ENCODE data around the gene ANGPTL2. TPM values are rescaled to one million over a fixed set of nuclear protein-coding genes. Genes with fewer than 3 reads are reported as not detected.
A peak's percentile ranks its signal among the peaks of the same experiment; 100 is the strongest.

Gene ANGPTL2
- total RNA-seq, 5 donors from 2014 or later (not counting 1 experiment from before 2014, with no cell fraction given): 0.10 to 0.82 (median 0.13) TPM; not detected in 2

DNA sequence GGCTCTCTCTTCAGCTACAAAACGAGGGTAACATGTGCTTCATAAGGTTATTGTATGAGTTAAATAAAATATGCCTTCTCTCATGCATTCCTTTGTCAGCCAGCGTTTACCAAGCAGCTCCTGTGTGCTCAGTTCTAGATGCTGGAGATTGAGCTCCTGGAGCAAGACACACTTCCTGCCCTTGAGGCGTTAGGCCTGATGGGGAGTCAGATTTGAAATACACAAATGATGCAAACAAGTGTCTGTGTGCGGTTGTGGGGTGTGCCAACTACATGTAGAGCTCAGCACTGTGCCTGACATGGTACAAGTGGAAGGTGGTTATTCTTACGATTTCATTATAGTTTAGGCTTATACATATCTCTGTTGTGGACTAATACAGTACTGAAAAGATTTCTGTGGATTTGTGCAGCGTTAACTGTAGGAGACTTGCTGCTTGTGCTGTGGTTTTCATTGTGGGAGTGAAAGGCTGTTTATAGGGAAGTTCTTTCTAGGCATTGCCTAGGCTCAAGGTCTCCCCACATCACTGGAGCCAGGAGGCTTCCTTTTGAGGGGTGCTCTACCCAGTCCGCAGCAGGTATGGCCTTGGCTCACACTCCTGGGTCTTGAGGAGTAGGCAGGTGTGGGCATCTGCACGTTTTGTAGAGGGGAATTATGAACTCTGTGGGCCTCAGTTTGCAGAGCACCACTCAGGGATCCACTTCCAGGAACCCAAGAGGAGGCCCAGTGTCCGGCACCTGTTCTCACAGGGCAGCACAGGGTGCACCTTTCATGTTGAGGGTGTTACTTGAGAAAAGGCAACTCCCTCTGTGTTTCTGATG is 39.8 kb upstream of the ANGPTL2 start:
- Mint-ChIP-seq H3K4me3 (no peak overlapping the region), H3K27me3 (no peaks in the 10 kb centered on the region), H3K4me1 (peaks cover 7 to 24% (median 20%) of the 10 kb centered on the region in 3 donors), H3K36me3 (peaks cover 4% of the 10 kb centered on the region), H3K27ac (peak overlapping the region in 1 of 2 donors; percentile 40), H3K9me3 (no peaks in the 10 kb centered on the region)
- ChIA-PET CTCF (no interaction called here), POLR2A (interaction anchor here in 1 of 2 donors (0.7 kb wide), 1 partner anchor 19 kb away, joined by 3 read pairs; no protein-coding TSS in a partner anchor)
- Histone ChIP-seq H3K36me3 (ENCODE audit: control insufficient read depth in 2 of 2, extremely low read depth in 1 of 2, insufficient read depth in 1 of 2, low read length in 1 of 2) (no peaks in the 10 kb centered on the region), H3K4me1 (ENCODE audit: control insufficient read depth in 1 of 2, extremely low read depth in 1 of 2, insufficient read depth in 2 of 2, low read length in 2 of 2) (no peaks in the 10 kb centered on the region), H3K4me3 (ENCODE audit: control insufficient read depth in 1 of 2, extremely low read depth in 1 of 2, low read length in 1 of 2) (no peak overlapping the region), H3K27me3 (replicated peaks in 1 of 2; ENCODE audit: control insufficient read depth in 2 of 2, extremely low read depth in 1 of 2, insufficient read depth in 2 of 2, low read length in 1 of 2) (no peaks in the 10 kb centered on the region), H3K9me3 (no peaks in the 10 kb centered on the region), H3K27ac (ENCODE audit: low read length) (no peak overlapping the region)
- DNase-seq: no peak
- ATAC-seq (replicated peaks in 1 of 4): peak in 3 of 4 experiments; percentile 48 to 66 (median 61)
- WGBS (ENCODE audit: insufficient coverage): 78% methylated on average over 7 of the region's 9 CpGs

- 93% methylated on average over 3 of the region's 9 CpGs for WGBS (ENCODE audit: insufficient coverage)
Measured at GRCh38 chr9:127161081-127161624, 38.7 kb upstream of the ANGPTL2 start.

DNA sequence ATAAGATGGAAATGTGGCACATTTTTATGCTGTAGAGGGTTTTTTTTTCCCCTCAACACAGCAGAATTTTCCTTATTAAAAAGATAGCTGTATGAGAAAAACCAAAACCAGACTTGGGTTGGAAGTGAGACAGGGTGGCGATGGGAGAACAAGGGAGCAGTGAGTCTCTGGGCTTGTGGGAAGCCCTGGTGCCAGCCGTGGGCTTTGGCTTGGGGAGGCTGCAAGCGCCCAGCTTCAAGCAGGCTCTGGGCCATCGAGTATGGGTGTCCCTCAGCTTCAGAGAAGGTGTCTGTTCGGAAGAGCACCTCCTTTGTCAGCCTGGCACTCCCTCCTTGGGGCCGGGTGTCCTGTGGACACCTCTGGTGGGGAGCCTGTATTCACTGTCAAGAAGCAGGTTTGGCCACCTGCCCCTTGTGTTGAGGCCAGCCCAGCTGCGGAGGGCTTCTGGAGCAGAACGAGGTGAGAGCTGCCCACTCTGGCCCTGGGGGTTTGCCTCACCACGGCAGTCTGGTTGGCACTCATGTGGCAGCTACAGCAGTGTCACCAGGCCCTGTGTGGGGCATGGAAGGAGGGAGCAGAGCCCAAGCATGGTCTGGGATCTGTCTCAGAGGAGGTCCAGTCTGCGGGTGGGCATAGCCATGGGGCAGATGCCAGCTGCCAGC is 37.6 kb upstream of the ANGPTL2 start:
- 82% methylated on average over 9 of the region's 10 CpGs for WGBS (ENCODE audit: insufficient coverage)
- Mint-ChIP-seq H3K9me3 (no peaks in the 10 kb centered on the region), H3K4me3 (no peak overlapping the region), H3K27me3 (no peaks in the 10 kb centered on the region), H3K27ac (no peak overlapping the region), H3K36me3 (no peaks in the 10 kb centered on the region), H3K4me1 (peaks cover 8 to 26% (median 21%) of the 10 kb centered on the region in 3 donors)
- Histone ChIP-seq H3K27me3 (replicated peaks in 1 of 2; ENCODE audit: control insufficient read depth in 2 of 2, extremely low read depth in 1 of 2, insufficient read depth in 2 of 2, low read length in 1 of 2) (no peaks in the 10 kb centered on the region), H3K9me3 (no peaks in the 10 kb centered on the region), H3K4me3 (ENCODE audit: control insufficient read depth in 1 of 2, extremely low read depth in 1 of 2, low read length in 1 of 2) (no peak overlapping the region), H3K27ac (ENCODE audit: low read length) (no peak overlapping the region), H3K4me1 (ENCODE audit: control insufficient read depth in 1 of 2, extremely low read depth in 1 of 2, insufficient read depth in 2 of 2, low read length in 2 of 2) (peaks cover 0 to 4% of the 10 kb centered on the region in 2 experiments), H3K36me3 (ENCODE audit: control insufficient read depth in 2 of 2, extremely low read depth in 1 of 2, insufficient read depth in 1 of 2, low read length in 1 of 2) (no peaks in the 10 kb centered on the region)
- no peak for ATAC-seq (replicated peaks in 1 of 4)
- ChIA-PET CTCF (no interaction called here), POLR2A (no interaction called here)
- no peak for DNase-seq

More at GRCh38 chr9:127161081-127161624, 38.7 kb upstream of the ANGPTL2 start:
- H3K36me3 Mint-ChIP-seq: no peaks in the 10 kb centered on the region
- POLR2A ChIA-PET: no interaction called here
- H3K27me3 ChIP-seq (replicated peaks in 1 of 2; ENCODE audit: control insufficient read depth in 2 of 2, extremely low read depth in 1 of 2, insufficient read depth in 2 of 2, low read length in 1 of 2): no peaks in the 10 kb centered on the region
- CTCF ChIA-PET: interaction anchor here in 1 of 2 donors (0.5 kb wide), 1 partner anchor 399 kb away, joined by 5 read pairs; no protein-coding TSS in a partner anchor
- no peak overlapping the region for H3K4me3 Mint-ChIP-seq
- ATAC-seq (replicated peaks in 1 of 4) (no peak), DNase-seq (no peak)
- no peaks in the 10 kb centered on the region for H3K9me3 Mint-ChIP-seq
- H3K4me3 ChIP-seq (ENCODE audit: control insufficient read depth in 1 of 2, extremely low read depth in 1 of 2, low read length in 1 of 2): no peak overlapping the region
- peaks cover 7 to 21% (median 20%) of the 10 kb centered on the region in 3 donors for H3K4me1 Mint-ChIP-seq
- H3K27ac Mint-ChIP-seq: no peak overlapping the region
- no peaks in the 10 kb centered on the region for H3K36me3 ChIP-seq (ENCODE audit: control insufficient read depth in 2 of 2, extremely low read depth in 1 of 2, insufficient read depth in 1 of 2, low read length in 1 of 2)
- H3K27ac ChIP-seq (ENCODE audit: low read length): no peak overlapping the region
- H3K4me1 ChIP-seq (ENCODE audit: control insufficient read depth in 1 of 2, extremely low read depth in 1 of 2, insufficient read depth in 2 of 2, low read length in 2 of 2): no peaks in the 10 kb centered on the region
- H3K27me3 Mint-ChIP-seq: no peaks in the 10 kb centered on the region
- no peaks in the 10 kb centered on the region for H3K9me3 ChIP-seq

GRCh38 chr9:127159325-127159801 is 36.9 kb upstream of the ANGPTL2 start:
- no peak overlapping the region for H3K4me3 Mint-ChIP-seq
- H3K27ac Mint-ChIP-seq: no peak overlapping the region
- Histone ChIP-seq H3K4me1 (ENCODE audit: control insufficient read depth in 1 of 2, extremely low read depth in 1 of 2, insufficient read depth in 2 of 2, low read length in 2 of 2) (peaks cover 0 to 9% of the 10 kb centered on the region in 2 experiments), H3K27ac (ENCODE audit: low read length) (no peak overlapping the region), H3K36me3 (ENCODE audit: control insufficient read depth in 2 of 2, extremely low read depth in 1 of 2, insufficient read depth in 1 of 2, low read length in 1 of 2) (no peaks in the 10 kb centered on the region), H3K27me3 (replicated peaks in 1 of 2; ENCODE audit: control insufficient read depth in 2 of 2, extremely low read depth in 1 of 2, insufficient read depth in 2 of 2, low read length in 1 of 2) (no peaks in the 10 kb centered on the region), H3K9me3 (no peaks in the 10 kb centered on the region), H3K4me3 (ENCODE audit: control insufficient read depth in 1 of 2, extremely low read depth in 1 of 2, low read length in 1 of 2) (no peak overlapping the region)
- ChIA-PET CTCF (no interaction called here), POLR2A (no interaction called here)
- ATAC-seq (replicated peaks in 1 of 4) (no peak), DNase-seq (no peak)
- 80% methylated on average over 1 of the region's 5 CpGs for WGBS (ENCODE audit: insufficient coverage)
- no peaks in the 10 kb centered on the region for H3K9me3 Mint-ChIP-seq
- peaks cover 13 to 33% (median 29%) of the 10 kb centered on the region in 3 donors for H3K4me1 Mint-ChIP-seq
- no peaks in the 10 kb centered on the region for H3K27me3 Mint-ChIP-seq
- no peaks in the 10 kb centered on the region for H3K36me3 Mint-ChIP-seq

- WGBS (ENCODE audit: insufficient coverage): 61% methylated on average over 3 of the region's 4 CpGs
- Histone ChIP-seq H3K4me1 (ENCODE audit: control insufficient read depth in 1 of 2, extremely low read depth in 1 of 2, insufficient read depth in 2 of 2, low read length in 2 of 2) (peaks cover 0 to 9% of the 10 kb centered on the region in 2 experiments), H3K9me3 (no peaks in the 10 kb centered on the region), H3K4me3 (ENCODE audit: control insufficient read depth in 1 of 2, extremely low read depth in 1 of 2, low read length in 1 of 2) (no peak overlapping the region), H3K36me3 (ENCODE audit: control insufficient read depth in 2 of 2, extremely low read depth in 1 of 2, insufficient read depth in 1 of 2, low read length in 1 of 2) (no peaks in the 10 kb centered on the region), H3K27ac (ENCODE audit: low read length) (no peak overlapping the region), H3K27me3 (replicated peaks in 1 of 2; ENCODE audit: control insufficient read depth in 2 of 2, extremely low read depth in 1 of 2, insufficient read depth in 2 of 2, low read length in 1 of 2) (peaks cover 0 to 4% of the 10 kb centered on the region in 2 experiments)
- H3K4me3 Mint-ChIP-seq: no peak overlapping the region
- H3K27ac Mint-ChIP-seq: no peak overlapping the region
- no peak for DNase-seq
- H3K36me3 Mint-ChIP-seq: no peaks in the 10 kb centered on the region
- ChIA-PET CTCF (no interaction called here), POLR2A (no interaction called here)
- H3K27me3 Mint-ChIP-seq: no peaks in the 10 kb centered on the region
- H3K4me1 Mint-ChIP-seq: peaks cover 13 to 35% (median 31%) of the 10 kb centered on the region in 3 donors
- no peaks in the 10 kb centered on the region for H3K9me3 Mint-ChIP-seq
- no peak for ATAC-seq (replicated peaks in 1 of 4)
Measured at GRCh38 chr9:127158786-127159324, 36.4 kb upstream of the ANGPTL2 start.

DNA sequence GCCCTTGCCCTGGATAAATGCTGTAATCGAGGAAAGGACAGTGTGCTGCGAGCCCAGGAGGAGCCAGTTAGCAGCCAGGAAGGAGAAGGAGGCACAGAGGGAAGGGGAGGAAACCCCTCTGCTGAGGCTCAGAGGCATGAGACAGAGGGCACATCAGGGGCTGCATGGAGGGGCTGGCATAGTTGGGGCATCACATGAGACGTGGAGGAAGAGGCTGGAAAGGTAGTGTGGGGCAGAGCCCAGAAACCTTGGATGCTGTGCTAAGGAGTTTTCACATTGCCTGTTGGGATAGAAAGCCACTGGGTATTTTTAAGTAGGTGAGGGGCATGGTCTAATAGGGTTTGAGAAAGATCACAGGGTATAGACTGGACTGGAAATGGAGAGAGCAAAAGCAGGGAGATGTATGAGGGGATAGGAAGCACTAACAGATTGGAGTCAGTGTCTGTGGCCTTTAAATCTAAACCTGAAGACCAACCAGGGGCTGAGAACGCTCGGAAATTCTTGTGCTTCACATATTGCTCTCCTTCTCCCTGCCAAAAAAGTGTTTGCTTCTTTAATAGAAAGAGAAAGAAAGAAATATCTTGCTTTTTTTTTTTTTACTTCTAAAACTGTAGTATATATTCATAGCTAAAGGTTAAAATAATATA is 33.0 kb upstream of the ANGPTL2 start:
- ChIA-PET POLR2A (no interaction called here), CTCF (interaction anchor here in 1 of 2 donors (0.6 kb wide), 1 partner anchor 21 kb away, joined by 4 read pairs; no protein-coding TSS in a partner anchor)
- no peak overlapping the region for H3K4me3 Mint-ChIP-seq
- Histone ChIP-seq H3K36me3 (ENCODE audit: control insufficient read depth in 2 of 2, extremely low read depth in 1 of 2, insufficient read depth in 1 of 2, low read length in 1 of 2) (no peaks in the 10 kb centered on the region), H3K9me3 (no peaks in the 10 kb centered on the region), H3K27me3 (replicated peaks in 1 of 2; ENCODE audit: control insufficient read depth in 2 of 2, extremely low read depth in 1 of 2, insufficient read depth in 2 of 2, low read length in 1 of 2) (peaks cover 0 to 4% of the 10 kb centered on the region in 2 experiments), H3K4me3 (ENCODE audit: control insufficient read depth in 1 of 2, extremely low read depth in 1 of 2, low read length in 1 of 2) (no peak overlapping the region), H3K4me1 (ENCODE audit: control insufficient read depth in 1 of 2, extremely low read depth in 1 of 2, insufficient read depth in 2 of 2, low read length in 2 of 2) (peaks cover 0 to 9% of the 10 kb centered on the region in 2 experiments), H3K27ac (ENCODE audit: low read length) (no peak overlapping the region)
- 93% methylated on average over 3 of the region's 5 CpGs for WGBS (ENCODE audit: insufficient coverage)
- H3K4me1 Mint-ChIP-seq: peaks cover 6 to 19% (median 12%) of the 10 kb centered on the region in 3 donors
- DNase-seq: no peak
- no peaks in the 10 kb centered on the region for H3K36me3 Mint-ChIP-seq
- no peaks in the 10 kb centered on the region for H3K27me3 Mint-ChIP-seq
- no peak for ATAC-seq (replicated peaks in 1 of 4)
- no peaks in the 10 kb centered on the region for H3K9me3 Mint-ChIP-seq
- no peak overlapping the region for H3K27ac Mint-ChIP-seq

All from T-cell (primary cell).